NCI-H2196 (cell line): ENCODE data around the gene CHCHD4.

Experiments used
- DNase-seq: peaks from one replicate; lab custom pipeline; 2025; ENCODE audit not compliant: unreplicated experiment; lab: John Stamatoyannopoulos, UW

CHCHD4 gene

GRCh38 chr3:14138109-14138877, 13.6 kb upstream of the CHCHD4 start:
- DNase-seq, result no peak

GRCh38 chr3:14137445-14137844, 12.8 kb upstream of the CHCHD4 start:
- no peak for DNase-seq

- no peak for DNase-seq
These were observed 12.3 kb upstream of the CHCHD4 start for GRCh38 chr3:14137004-14137403.

- no peak for DNase-seq
These were observed 10.9 kb upstream of the CHCHD4 start for GRCh38 chr3:14135581-14135980.

GRCh38 chr3:14134291-14134690, 9.6 kb upstream of the CHCHD4 start:
- no peak for DNase-seq

- DNase-seq, result no peak
These were observed 9.2 kb upstream of the CHCHD4 start for GRCh38 chr3:14133876-14134275.

- no peak for DNase-seq
These were observed 8.6 kb upstream of the CHCHD4 start for GRCh38 chr3:14133188-14133800.

GRCh38 chr3:14132689-14133088, 8.0 kb upstream of the CHCHD4 start:
- DNase-seq, result no peak

GRCh38 chr3:14132120-14132519, 7.5 kb upstream of the CHCHD4 start:
- no peak for DNase-seq

- DNase-seq, result no peak
These were observed 6.5 kb upstream of the CHCHD4 start for GRCh38 chr3:14131134-14131533.

GRCh38 chr3:14130707-14131106, 6.0 kb upstream of the CHCHD4 start:
- no peak for DNase-seq

- no peak for DNase-seq
These were observed 5.6 kb upstream of the CHCHD4 start for GRCh38 chr3:14130230-14130629.

GRCh38 chr3:14129296-14129695, 4.6 kb upstream of the CHCHD4 start:
- DNase-seq, result no peak

GRCh38 chr3:14128724-14129123, 4.1 kb upstream of the CHCHD4 start:
- DNase-seq, result no peak

- no peak for DNase-seq
These were observed 3.0 kb upstream of the CHCHD4 start for GRCh38 chr3:14127516-14128161.

GRCh38 chr3:14126887-14127505, 2.3 kb upstream of the CHCHD4 start:
- DNase-seq, result no peak

- DNase-seq, result no peak
These were observed 1.6 kb upstream of the CHCHD4 start for GRCh38 chr3:14126017-14126886.

- no peak for DNase-seq
These were observed 735 bp upstream of the CHCHD4 start for GRCh38 chr3:14125193-14126016.

GRCh38 chr3:14124223-14124614, 451 bp downstream of the CHCHD4 start:
- DNase-seq, result no peak
